HG02943 (cell line): Measurements from ENCODE around the gene KRTAP5-4.
"Not testable (repeated sequence)": the region's sequence is repeated elsewhere in the genome, so short reads cannot be mapped to it uniquely, and the experiment has no call there.

ENCODE experiments used
- ATAC-seq: cut with Tn5 transposase; IDR thresholded peaks from one replicate; pipeline ENCODE4 v1.9.1; 2021; ENCODE audit warnings: mild to moderate bottlenecking, low read depth, moderate library complexity; ENCODE audit not compliant: unreplicated experiment

KRTAP5-4 gene

GRCh38 chr11:1639666-1640065, 17.7 kb upstream of the KRTAP5-4 start:
- no peak for ATAC-seq

GRCh38 chr11:1639102-1639620, 17.2 kb upstream of the KRTAP5-4 start:
- ATAC-seq = no peak

- no peak for ATAC-seq
Observed at GRCh38 chr11:1638344-1638743, 16.4 kb upstream of the KRTAP5-4 start.

GRCh38 chr11:1637628-1638027, 15.7 kb upstream of the KRTAP5-4 start:
- ATAC-seq = no peak

GRCh38 chr11:1636291-1636950, 14.5 kb upstream of the KRTAP5-4 start:
- ATAC-seq = no peak

GRCh38 chr11:1633864-1634263, 11.9 kb upstream of the KRTAP5-4 start:
- ATAC-seq = no peak

GRCh38 chr11:1632053-1632714, 10.2 kb upstream of the KRTAP5-4 start:
- ATAC-seq = no peak

GRCh38 chr11:1631066-1631568, 9.2 kb upstream of the KRTAP5-4 start:
- ATAC-seq = no peak

- ATAC-seq = no peak
Observed at GRCh38 chr11:1630271-1630670, 8.3 kb upstream of the KRTAP5-4 start.

GRCh38 chr11:1629326-1630185, 7.6 kb upstream of the KRTAP5-4 start, which contains the start of gene KRTAP5-5:
TSS of gene KRTAP5-5 (plus strand) at chr11:1629775. CDS start at chr11:1629841, 66 bp downstream.
- ATAC-seq = no peak

GRCh38 chr11:1628506-1629325, 6.8 kb upstream of the KRTAP5-4 start:
- ATAC-seq = no peak

- no peak for ATAC-seq
Observed at GRCh38 chr11:1625541-1625940, 3.6 kb upstream of the KRTAP5-4 start.

GRCh38 chr11:1624621-1625020, 2.7 kb upstream of the KRTAP5-4 start:
- ATAC-seq = no peak

GRCh38 chr11:1623716-1624115, 1.8 kb upstream of the KRTAP5-4 start:
- ATAC-seq = no peak

GRCh38 chr11:1619449-1619848, 2.5 kb downstream of the KRTAP5-4 start:
- no peak for ATAC-seq

- no peak for ATAC-seq
Observed at GRCh38 chr11:1618231-1618630, 3.7 kb downstream of the KRTAP5-4 start.

GRCh38 chr11:1608363-1608762, 13.6 kb downstream of the KRTAP5-4 start, which contains the start of gene KRTAP5-3:
TSS of gene KRTAP5-3 (minus strand) at chr11:1608463. CDS start at chr11:1608385, 78 bp downstream.
- ATAC-seq = no peak

- not testable (repeated sequence) for ATAC-seq
Observed at GRCh38 chr11:1607901-1608300, 14.0 kb downstream of the KRTAP5-4 start.

GRCh38 chr11:1607156-1607845, 14.6 kb downstream of the KRTAP5-4 start:
- ATAC-seq = not testable (repeated sequence)
